Neural cell (in vitro differentiated cells): Measurements from ENCODE around the gene MGST3. TPM values are rescaled to one million over a fixed set of nuclear protein-coding genes. Genes with fewer than 3 reads are reported as not detected.

Source experiments
- H2AFZ ChIP-seq: fragments of 200-600, 300-800 bp; sonication (generic), shearing (Covaris generic); 2 replicates; pipeline ENCODE4 v1.6.0; 2014; ENCODE audit warnings: low read depth, mild to moderate bottlenecking, antibody characterized with exemption, low read length, moderate library complexity
- H3F3A ChIP-seq: fragments of 200-600 bp; shearing (Covaris generic); 2 replicates; pipeline ENCODE4 v1.6.1; 2016; ENCODE audit warnings: mild to moderate bottlenecking, moderate library complexity, mixed read lengths, antibody characterized with exemption, low read length; ENCODE audit not compliant: insufficient read depth, poor library complexity, severe bottlenecking
- H3K27ac ChIP-seq: fragments of 200-600, 300-800 bp; sonication (generic), shearing (Covaris generic); 2 replicates; pipeline ENCODE4 v1.5.1; 2014; ENCODE audit warnings: mild to moderate bottlenecking, low read length, moderate library complexity
- H3K27me3 ChIP-seq: fragments of 300-800, 200-600 bp; sonication (generic), shearing (Covaris generic); 2 replicates; pipeline ENCODE4 v1.6.0; 2014; ENCODE audit warnings: mild to moderate bottlenecking, low read depth, low read length, moderate library complexity; ENCODE audit not compliant: insufficient read depth
- H3K36me3 ChIP-seq: fragments of 300-800, 200-600 bp; sonication (generic), shearing (Covaris generic); 2 replicates; pipeline ENCODE4 v1.5.1; 2014; ENCODE audit warnings: mild to moderate bottlenecking, antibody characterized with exemption, low read length, moderate library complexity; ENCODE audit not compliant: insufficient read depth
- H3K4me2 ChIP-seq: fragments of 300-800, 200-600 bp; sonication (generic), shearing (Covaris generic); 2 replicates; pipeline ENCODE4 v1.6.0; 2014; ENCODE audit warnings: mild to moderate bottlenecking, low read length
- H3K4me3 ChIP-seq: fragments of 300-800, 200-600 bp; sonication (generic), shearing (Covaris generic); 2 replicates; pipeline ENCODE4 v1.5.1; 2014; ENCODE audit warnings: mild to moderate bottlenecking, low read length, moderate library complexity
- H3K79me2 ChIP-seq: fragments of 200-600 bp; shearing (Covaris generic); replicated peaks from 2 replicates; pipeline ENCODE4 v1.6.0; 2014; ENCODE audit warnings: mild to moderate bottlenecking, low read length, moderate library complexity; ENCODE audit not compliant: insufficient read depth
- H3K9ac ChIP-seq: fragments of 300-800, 200-600 bp; sonication (generic), shearing (Covaris generic); 2 replicates; pipeline ENCODE4 v1.6.1; 2016; ENCODE audit warnings: mild to moderate bottlenecking, low read length, mixed read lengths
- H3K9me2 ChIP-seq: fragments of 200-600 bp; shearing (Covaris generic); 2 replicates; pipeline ENCODE4 v1.6.1; 2016; ENCODE audit warnings: mild to moderate bottlenecking, low read length, mixed read lengths; ENCODE audit not compliant: insufficient read depth
- H3K9me3 ChIP-seq: fragments of 200-600, 300-800 bp; sonication (generic), shearing (Covaris generic); 2 replicates; pipeline ENCODE4 v1.6.1; 2016; ENCODE audit warnings: mild to moderate bottlenecking, mixed run types, low read length, moderate library complexity, mixed read lengths
- H4K20me1 ChIP-seq: fragments of 200-600 bp; shearing (Covaris generic); 2 replicates; pipeline ENCODE4 v1.6.1; 2016; ENCODE audit warnings: mild to moderate bottlenecking, mixed run types; ENCODE audit not compliant: insufficient read depth
- CTCF ChIP-seq: fragments of 450-650 bp; IDR thresholded peaks from 2 replicates; pipeline ENCODE4 v1.5.1; 2014; ENCODE audit warnings: antibody characterized with exemption, mild to moderate bottlenecking, moderate library complexity; ENCODE audit not compliant: poor library complexity, severe bottlenecking
- EP300 ChIP-seq: fragments of 450-650 bp; conservative IDR thresholded peaks from 2 replicates; pipeline ENCODE4 v1.6.1; 2014; ENCODE audit warnings: antibody characterized with exemption, mild to moderate bottlenecking, moderate library complexity; ENCODE audit not compliant: poor library complexity, severe bottlenecking
- EZH2 ChIP-seq: fragments of 200-600, 300-800 bp; shearing (Covaris generic), sonication (generic); IDR thresholded peaks from 2 replicates; pipeline ENCODE4 v1.6.1; 2014; ENCODE audit warnings: antibody characterized with exemption, low read length, borderline replicate concordance, mild to moderate bottlenecking; ENCODE audit not compliant: insufficient read depth, poor library complexity, severe bottlenecking
- MXI1 ChIP-seq: fragments of 450-650 bp; conservative IDR thresholded peaks from 2 replicates; pipeline ENCODE4 v1.6.1; 2014; ENCODE audit warnings: antibody characterized with exemption, mild to moderate bottlenecking; ENCODE audit not compliant: poor library complexity, severe bottlenecking
- POLR2AphosphoS5 ChIP-seq: IDR thresholded peaks from 2 replicates; pipeline ENCODE4 v1.6.1; 2012
- RAD21 ChIP-seq: fragments of 450-650 bp; conservative IDR thresholded peaks from 2 replicates; pipeline ENCODE4 v1.6.1; 2014; ENCODE audit warnings: antibody characterized with exemption, mild to moderate bottlenecking, moderate library complexity
- REST ChIP-seq: IDR thresholded peaks from 2 replicates; pipeline ENCODE4 v1.6.1; 2012; ENCODE audit warnings: borderline replicate concordance
- SMC3 ChIP-seq: fragments of 450-650 bp; conservative IDR thresholded peaks from 2 replicates; pipeline ENCODE4 v1.6.1; 2014; ENCODE audit warnings: antibody characterized with exemption, mild to moderate bottlenecking, moderate library complexity; ENCODE audit not compliant: poor library complexity
- TAF1 ChIP-seq: IDR thresholded peaks from 2 replicates; pipeline ENCODE4 v1.6.1; 2012; ENCODE audit warnings: low read depth
- polyA plus RNA-seq: library from polyadenylated mRNA; depleted of rRNA; stranded (reverse); fragments of >200 nt; gene quantifications from 2 replicates; pipeline ENCODE4 v1.2.3, GENCODE V29; 2014

Gene MGST3
- polyA plus RNA-seq, 1 donor from 2014 or later, result 219 TPM

- peaks cover 3% of the 10 kb centered on the region for H3F3A ChIP-seq
- H4K20me1 ChIP-seq, result no peaks in the 10 kb centered on the region
- no peaks in the 10 kb centered on the region for H3K36me3 ChIP-seq
- no peak overlapping the region for H2AFZ ChIP-seq
- H3K9me3 ChIP-seq, result no peaks in the 10 kb centered on the region
- H3K9ac ChIP-seq, result no peak overlapping the region
- H3K4me2 ChIP-seq, result no peak overlapping the region
- no peak overlapping the region for H3K4me3 ChIP-seq
- no peak for TF ChIP-seq REST
- no peak for TF ChIP-seq TAF1
- no peak for TF ChIP-seq CTCF
- TF ChIP-seq EP300, result no peak
- no peak for TF ChIP-seq MXI1
- no peak for TF ChIP-seq SMC3
- no peak for TF ChIP-seq POLR2AphosphoS5
- TF ChIP-seq EZH2, result no peak
- TF ChIP-seq RAD21, result no peak
- no peaks in the 10 kb centered on the region for H3K79me2 ChIP-seq
- no peaks in the 10 kb centered on the region for H3K9me2 ChIP-seq
- no peaks in the 10 kb centered on the region for H3K27me3 ChIP-seq
- no peak overlapping the region for H3K27ac ChIP-seq
Observed at GRCh38 chr1:165600793-165601192, 30.2 kb upstream of the MGST3 start.

- Histone ChIP-seq H3K36me3 (no peaks in the 10 kb centered on the region), H3K79me2 (no peaks in the 10 kb centered on the region), H4K20me1 (no peaks in the 10 kb centered on the region), H3F3A (peaks cover under 1% of the 10 kb centered on the region), H3K4me3 (no peak overlapping the region), H3K27me3 (no peaks in the 10 kb centered on the region), H3K27ac (no peak overlapping the region), H3K9me3 (no peaks in the 10 kb centered on the region), H3K9ac (no peak overlapping the region), H3K9me2 (no peaks in the 10 kb centered on the region), H3K4me2 (no peak overlapping the region), H2AFZ (no peak overlapping the region)
- TF ChIP-seq EZH2 (no peak), TAF1 (no peak), RAD21 (no peak), REST (no peak), POLR2AphosphoS5 (no peak), CTCF (no peak), MXI1 (no peak), EP300 (no peak), SMC3 (no peak)
Observed at GRCh38 chr1:165603810-165604209, 27.2 kb upstream of the MGST3 start.
